Fibroblast of mammary gland (primary cell): ENCODE results near the gene FOXO6.

ENCODE experiments used
- DNase-seq: peaks from one replicate; pipeline ENCODE4 v3.0.0-alpha.2; 2010; ENCODE audit warnings: low read depth
- H3K4me3 ChIP-seq: 2 replicates; pipeline ENCODE4 v1.5.1; 2011; ENCODE audit warnings: low read depth, mild to moderate bottlenecking, low read length, moderate library complexity; ENCODE audit not compliant: control insufficient read depth
- TF ChIP-seq, protein P1 (sequence below): conservative IDR thresholded peaks from 2 replicates; pipeline ENCODE4 v1.5.1; 2011; ENCODE audit warnings: low read depth, low read length, inconsistent platforms; ENCODE audit not compliant: control insufficient read depth, insufficient read depth

Gene FOXO6

DNA sequence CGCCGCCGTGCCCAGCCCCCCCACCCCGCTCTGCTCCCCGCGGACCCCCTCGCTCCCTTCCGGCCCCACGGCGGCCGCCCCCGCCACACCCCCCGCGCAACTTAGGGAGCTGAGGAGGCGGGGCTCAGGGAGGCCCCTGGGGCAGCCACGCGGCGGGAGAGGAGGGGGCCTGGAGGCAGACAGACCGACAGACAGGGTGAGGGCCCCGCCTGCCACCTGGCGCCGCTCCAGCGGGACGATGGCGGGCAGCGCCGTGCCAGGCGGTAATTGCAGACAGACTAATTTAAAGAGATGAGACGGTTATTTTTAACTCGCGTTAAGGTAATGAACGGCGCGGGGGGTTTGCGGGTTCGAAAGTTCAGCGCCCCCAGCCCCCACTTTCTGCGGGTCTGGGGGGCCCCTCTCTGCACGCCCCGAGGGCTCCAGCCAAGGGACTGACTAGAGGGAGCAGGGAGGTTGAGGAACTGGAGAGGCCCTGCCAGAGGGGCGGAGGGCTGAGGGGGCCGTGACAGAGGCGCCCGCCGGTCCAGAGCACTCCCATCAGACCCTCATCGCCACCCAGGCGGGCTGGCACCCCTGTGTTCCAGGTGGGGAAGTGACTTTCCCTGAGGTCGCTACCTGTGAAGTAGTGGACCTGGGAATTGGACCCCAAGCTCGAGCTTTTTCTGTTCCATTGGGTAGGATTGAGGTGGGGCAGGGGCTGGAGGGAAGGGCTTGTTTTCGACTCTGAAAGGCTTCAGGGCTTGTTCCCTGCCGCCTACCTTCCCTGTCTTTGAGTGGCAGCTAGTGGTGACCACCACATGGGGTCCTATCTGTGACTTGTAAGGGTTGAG is 5.4 kb downstream of the FOXO6 start:
- no peak for DNase-seq
- TF ChIP-seq, protein P1, sequence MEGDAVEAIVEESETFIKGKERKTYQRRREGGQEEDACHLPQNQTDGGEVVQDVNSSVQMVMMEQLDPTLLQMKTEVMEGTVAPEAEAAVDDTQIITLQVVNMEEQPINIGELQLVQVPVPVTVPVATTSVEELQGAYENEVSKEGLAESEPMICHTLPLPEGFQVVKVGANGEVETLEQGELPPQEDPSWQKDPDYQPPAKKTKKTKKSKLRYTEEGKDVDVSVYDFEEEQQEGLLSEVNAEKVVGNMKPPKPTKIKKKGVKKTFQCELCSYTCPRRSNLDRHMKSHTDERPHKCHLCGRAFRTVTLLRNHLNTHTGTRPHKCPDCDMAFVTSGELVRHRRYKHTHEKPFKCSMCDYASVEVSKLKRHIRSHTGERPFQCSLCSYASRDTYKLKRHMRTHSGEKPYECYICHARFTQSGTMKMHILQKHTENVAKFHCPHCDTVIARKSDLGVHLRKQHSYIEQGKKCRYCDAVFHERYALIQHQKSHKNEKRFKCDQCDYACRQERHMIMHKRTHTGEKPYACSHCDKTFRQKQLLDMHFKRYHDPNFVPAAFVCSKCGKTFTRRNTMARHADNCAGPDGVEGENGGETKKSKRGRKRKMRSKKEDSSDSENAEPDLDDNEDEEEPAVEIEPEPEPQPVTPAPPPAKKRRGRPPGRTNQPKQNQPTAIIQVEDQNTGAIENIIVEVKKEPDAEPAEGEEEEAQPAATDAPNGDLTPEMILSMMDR: no peak
- H3K4me3 ChIP-seq: no peak overlapping the region

DNA sequence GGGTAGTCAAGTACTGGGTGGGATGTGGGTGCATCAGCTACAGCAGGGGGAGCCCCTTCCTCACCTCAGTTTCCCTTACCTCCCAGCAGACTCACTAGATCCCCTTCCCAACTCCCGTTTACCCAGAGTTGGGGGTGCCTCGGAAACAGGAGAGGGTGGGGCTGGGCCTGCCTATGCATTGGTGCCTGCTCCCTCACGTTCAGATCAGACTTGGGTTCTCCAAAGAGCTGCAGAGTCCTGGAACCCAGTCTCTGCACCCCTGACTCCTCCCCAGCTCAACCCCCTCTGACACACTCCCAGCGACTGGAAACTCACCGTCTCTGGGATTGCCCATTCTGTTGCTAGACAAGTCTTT is 6.0 kb downstream of the FOXO6 start:
- no peak overlapping the region for H3K4me3 ChIP-seq
- DNase-seq: no peak
- TF ChIP-seq, protein P1: no peak

DNA sequence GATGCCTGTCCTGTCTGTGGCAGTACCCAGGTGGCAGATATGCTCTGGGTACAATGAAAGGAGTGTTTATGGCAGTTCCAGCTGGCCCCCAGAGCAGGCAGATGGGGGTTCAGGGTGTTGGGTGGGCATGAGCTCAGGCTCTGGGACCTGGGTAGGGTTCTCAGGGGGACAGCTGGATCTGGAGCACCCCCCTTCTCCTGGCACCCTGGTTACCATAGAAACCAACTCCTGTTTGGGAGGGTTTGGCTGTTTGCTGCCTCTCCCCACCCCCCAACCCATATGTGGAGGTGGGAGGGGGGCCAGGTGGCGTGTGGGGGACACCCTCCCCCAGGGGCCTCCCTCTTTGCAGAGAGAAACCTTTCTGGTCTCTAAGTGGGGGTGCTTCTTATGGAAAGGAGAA is 7.1 kb downstream of the FOXO6 start:
- no peak for DNase-seq
- H3K4me3 ChIP-seq: no peak overlapping the region
- TF ChIP-seq, protein P1: no peak

DNA sequence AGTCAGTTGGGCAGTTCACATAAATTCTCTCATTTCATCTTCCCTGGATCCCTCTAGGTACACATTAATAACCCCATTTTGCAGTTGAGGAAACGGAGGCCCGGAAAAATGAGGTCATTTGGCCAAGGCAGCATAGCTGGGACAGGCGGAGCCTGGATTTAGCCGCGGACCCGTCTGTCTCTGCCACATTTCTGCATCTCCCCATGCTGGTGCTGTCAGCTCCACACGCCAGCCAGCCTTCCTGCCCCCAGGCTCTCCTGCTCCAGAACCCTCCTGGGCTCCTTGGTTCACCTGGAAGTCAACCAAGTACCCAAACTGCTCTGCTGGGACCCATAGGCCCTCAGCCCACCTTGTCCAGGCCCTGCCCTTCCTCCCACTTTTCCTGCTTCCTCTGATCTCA is 7.6 kb downstream of the FOXO6 start:
- DNase-seq: no peak
- TF ChIP-seq, protein P1: no peak
- H3K4me3 ChIP-seq: no peak overlapping the region

DNA sequence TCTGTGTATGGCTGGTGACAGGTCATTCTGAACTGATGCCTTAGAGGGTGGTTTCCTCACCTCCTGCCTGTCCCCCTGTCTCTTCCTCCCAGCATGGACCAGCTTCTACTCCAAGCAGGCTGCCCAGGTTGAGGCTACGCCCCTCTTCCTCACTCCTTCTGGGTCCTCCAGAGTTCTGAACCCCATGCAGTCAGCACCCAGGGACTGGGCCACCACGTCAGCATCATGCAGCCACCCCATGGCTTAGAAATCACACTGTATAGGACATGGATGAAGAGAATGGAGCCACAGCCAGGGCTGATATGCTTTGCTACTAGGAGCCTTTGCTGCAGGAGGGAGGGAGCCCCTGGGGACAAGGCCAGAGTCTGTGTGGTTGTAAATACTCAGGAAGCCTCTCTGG is 8.3 kb downstream of the FOXO6 start:
- H3K4me3 ChIP-seq: no peak overlapping the region
- DNase-seq: no peak
- TF ChIP-seq, protein P1: no peak

DNA sequence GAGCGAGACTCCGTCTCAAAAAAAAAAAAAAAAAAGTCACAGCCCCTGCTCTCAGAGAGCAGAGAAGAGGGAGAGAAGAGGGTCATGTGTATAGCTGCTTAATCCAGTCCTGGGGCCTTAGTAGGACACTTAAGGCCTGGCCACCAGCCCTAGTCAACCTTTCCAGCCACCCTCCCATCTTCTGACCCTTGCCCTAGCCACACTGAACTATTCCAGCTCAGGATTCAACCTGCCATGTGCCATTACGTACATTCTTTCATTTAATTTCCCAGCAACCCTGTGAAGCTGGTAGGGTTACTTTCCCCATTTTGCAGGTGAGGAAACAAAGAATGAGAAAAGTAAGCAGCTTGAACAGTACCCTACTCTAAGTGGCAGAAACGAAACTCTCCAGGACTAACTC is 9.0 kb downstream of the FOXO6 start:
- TF ChIP-seq, protein P1: no peak
- H3K4me3 ChIP-seq: no peak overlapping the region
- DNase-seq: no peak
